ENCODE results near the gene EEF2K.

Gene EEF2K

DNA sequence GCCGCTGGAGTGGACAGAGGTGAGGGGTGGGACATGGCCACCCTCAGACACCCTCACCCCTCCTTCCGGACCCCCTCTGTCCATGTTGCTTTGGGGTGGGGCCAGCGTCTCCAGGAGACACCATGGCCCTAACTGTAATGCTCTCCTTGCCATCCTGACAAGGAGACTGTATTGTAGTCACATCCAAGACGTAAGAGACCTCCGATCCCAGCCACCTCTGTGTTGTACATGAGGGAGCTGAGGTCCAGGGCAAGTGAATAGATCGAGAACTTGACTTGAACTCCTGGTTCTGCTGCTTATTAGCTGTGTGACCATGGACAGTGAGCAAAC lies 121.3 kb downstream of the EEF2K start:
- H3K9me3 ChIP-seq (ENCODE audit: control insufficient read depth, low read length) = no peaks in the 10 kb centered on the region
- no peaks in the 10 kb centered on the region for H3K27me3 ChIP-seq (ENCODE audit: control insufficient read depth, insufficient read depth, low read length)
- no peaks in the 10 kb centered on the region for H3K4me1 ChIP-seq (ENCODE audit: control insufficient read depth, insufficient read depth, low read length)
- no peak overlapping the region for H3K9ac ChIP-seq (ENCODE audit: low read length)
- peaks cover 14% of the 10 kb centered on the region for H3K36me3 ChIP-seq (ENCODE audit: control insufficient read depth, insufficient read depth, low read length)
- no peak overlapping the region for H3K4me3 ChIP-seq (ENCODE audit: low read length)

DNA sequence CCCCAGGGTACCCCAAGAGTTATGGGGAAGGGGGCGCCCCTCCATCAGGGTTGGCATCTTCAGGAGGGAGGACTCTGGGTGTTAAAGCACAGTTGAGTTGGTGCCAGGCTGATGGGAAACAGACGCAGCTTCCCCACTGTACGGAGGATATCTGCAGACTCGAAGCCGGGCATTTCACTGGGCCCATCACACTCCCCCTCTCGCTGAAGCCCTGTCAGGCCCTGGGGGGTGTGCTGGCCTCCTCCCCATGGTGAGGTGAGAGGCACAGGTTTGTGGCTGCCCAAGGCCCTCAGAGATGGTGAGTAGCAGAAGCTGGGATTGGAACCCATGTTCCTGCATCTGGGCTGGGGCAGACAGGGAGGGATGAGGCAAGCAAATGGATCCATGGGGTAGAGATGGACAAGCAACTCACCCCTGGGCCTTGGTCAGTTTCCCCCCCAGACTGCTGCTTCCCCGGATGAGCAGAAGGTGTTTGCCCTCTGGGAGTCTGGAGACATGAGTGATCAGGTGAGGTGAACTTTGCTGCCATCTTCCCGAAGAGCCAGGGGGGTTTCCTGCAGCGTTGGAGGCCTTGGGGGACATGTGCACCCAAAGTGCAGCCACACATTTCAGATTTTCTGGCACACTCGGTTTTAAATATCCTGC lies 122.1 kb downstream of the EEF2K start:
- H3K9me3 ChIP-seq (ENCODE audit: control insufficient read depth, low read length) = no peaks in the 10 kb centered on the region
- H3K9ac ChIP-seq (ENCODE audit: low read length) = no peak overlapping the region
- H3K4me3 ChIP-seq (ENCODE audit: low read length) = no peak overlapping the region
- no peaks in the 10 kb centered on the region for H3K27me3 ChIP-seq (ENCODE audit: control insufficient read depth, insufficient read depth, low read length)
- H3K36me3 ChIP-seq (ENCODE audit: control insufficient read depth, insufficient read depth, low read length) = peaks cover 14% of the 10 kb centered on the region
- H3K4me1 ChIP-seq (ENCODE audit: control insufficient read depth, insufficient read depth, low read length) = no peaks in the 10 kb centered on the region

DNA sequence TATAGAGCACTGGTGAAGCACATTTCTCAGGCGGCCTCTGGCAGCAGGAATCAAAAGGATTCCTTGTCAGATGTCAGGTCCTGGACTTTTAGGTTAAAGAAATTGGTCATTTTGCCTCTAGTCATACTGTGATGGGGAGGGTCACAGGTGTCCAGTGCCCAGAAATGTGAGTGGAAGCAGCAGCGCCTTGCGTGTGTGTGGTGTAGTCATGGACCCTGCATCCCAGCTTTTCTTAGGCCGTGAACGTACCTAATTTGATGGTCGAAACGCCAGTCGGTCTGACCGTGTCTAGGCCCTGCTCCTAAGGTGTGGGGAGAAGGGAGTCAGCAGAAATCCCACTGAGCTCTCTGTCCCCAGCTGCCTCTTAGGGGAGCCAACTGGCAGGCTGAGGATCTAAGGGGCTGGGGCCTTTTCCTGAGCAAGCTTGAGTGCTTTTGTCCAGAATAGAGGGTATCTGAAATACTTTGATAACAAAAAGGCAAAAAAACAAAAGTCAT lies 123.2 kb downstream of the EEF2K start:
- H3K9me3 ChIP-seq (ENCODE audit: control insufficient read depth, low read length) = no peaks in the 10 kb centered on the region
- H3K4me1 ChIP-seq (ENCODE audit: control insufficient read depth, insufficient read depth, low read length) = no peaks in the 10 kb centered on the region
- no peak overlapping the region for H3K4me3 ChIP-seq (ENCODE audit: low read length)
- no peak overlapping the region for H3K9ac ChIP-seq (ENCODE audit: low read length)
- peaks cover 17% of the 10 kb centered on the region for H3K36me3 ChIP-seq (ENCODE audit: control insufficient read depth, insufficient read depth, low read length)
- H3K27me3 ChIP-seq (ENCODE audit: control insufficient read depth, insufficient read depth, low read length) = no peaks in the 10 kb centered on the region

DNA sequence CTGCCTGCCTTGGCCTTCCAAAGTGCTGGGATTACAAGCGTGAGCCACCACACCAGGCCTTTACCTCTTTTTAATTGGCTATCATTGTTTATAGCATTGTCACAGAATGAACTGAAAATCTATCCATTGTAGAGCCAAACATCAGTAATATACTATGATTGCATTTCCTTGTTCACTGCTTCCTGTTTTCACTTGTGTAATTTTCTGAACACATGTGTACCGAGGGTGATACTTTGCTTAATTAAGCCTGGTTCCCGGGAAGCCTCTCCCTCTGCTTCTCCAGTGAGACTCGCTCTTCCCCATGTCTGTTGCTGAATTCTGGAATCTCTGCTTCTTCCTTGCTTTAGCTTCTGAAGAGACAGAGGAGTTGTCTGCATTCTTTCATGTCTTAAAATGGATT lies 124.2 kb downstream of the EEF2K start:
- Histone ChIP-seq H3K4me1 (ENCODE audit: control insufficient read depth, insufficient read depth, low read length) (no peaks in the 10 kb centered on the region), H3K36me3 (ENCODE audit: control insufficient read depth, insufficient read depth, low read length) (peaks cover 9% of the 10 kb centered on the region), H3K9me3 (ENCODE audit: control insufficient read depth, low read length) (no peaks in the 10 kb centered on the region), H3K27me3 (ENCODE audit: control insufficient read depth, insufficient read depth, low read length) (no peaks in the 10 kb centered on the region), H3K9ac (ENCODE audit: low read length) (no peak overlapping the region), H3K4me3 (ENCODE audit: low read length) (no peak overlapping the region)

DNA sequence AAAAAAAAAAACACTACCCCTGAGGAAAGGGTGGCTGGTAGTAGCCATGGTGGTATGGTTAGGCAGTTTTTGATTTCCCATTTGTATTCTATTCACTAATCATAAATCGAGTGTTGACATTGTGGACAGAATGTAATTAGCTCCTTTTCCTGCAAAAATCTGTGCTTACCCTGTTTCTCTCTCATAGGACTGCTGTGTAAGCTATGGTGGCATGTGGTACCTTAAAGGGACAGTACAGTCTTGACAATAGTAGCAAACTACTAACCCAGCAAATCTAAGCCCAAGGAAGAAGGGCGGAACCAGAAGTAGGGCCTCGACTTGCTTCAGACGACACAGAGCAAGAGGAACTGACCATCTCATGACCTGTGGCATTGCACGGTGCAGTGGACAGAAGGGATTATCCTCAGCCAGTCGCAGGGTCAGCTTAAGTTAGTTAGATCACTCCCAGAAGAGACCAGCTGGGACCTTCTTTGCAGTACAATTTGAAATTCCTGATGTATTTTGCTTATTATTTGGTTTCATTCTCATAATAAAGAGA lies 127.4 kb downstream of the EEF2K start:
- Histone ChIP-seq H3K4me1 (ENCODE audit: control insufficient read depth, insufficient read depth, low read length) (no peaks in the 10 kb centered on the region), H3K27me3 (ENCODE audit: control insufficient read depth, insufficient read depth, low read length) (no peaks in the 10 kb centered on the region), H3K36me3 (ENCODE audit: control insufficient read depth, insufficient read depth, low read length) (peaks cover 4% of the 10 kb centered on the region), H3K9ac (ENCODE audit: low read length) (no peak overlapping the region), H3K9me3 (ENCODE audit: control insufficient read depth, low read length) (peaks cover 8% of the 10 kb centered on the region), H3K4me3 (ENCODE audit: low read length) (no peak overlapping the region)

DNA sequence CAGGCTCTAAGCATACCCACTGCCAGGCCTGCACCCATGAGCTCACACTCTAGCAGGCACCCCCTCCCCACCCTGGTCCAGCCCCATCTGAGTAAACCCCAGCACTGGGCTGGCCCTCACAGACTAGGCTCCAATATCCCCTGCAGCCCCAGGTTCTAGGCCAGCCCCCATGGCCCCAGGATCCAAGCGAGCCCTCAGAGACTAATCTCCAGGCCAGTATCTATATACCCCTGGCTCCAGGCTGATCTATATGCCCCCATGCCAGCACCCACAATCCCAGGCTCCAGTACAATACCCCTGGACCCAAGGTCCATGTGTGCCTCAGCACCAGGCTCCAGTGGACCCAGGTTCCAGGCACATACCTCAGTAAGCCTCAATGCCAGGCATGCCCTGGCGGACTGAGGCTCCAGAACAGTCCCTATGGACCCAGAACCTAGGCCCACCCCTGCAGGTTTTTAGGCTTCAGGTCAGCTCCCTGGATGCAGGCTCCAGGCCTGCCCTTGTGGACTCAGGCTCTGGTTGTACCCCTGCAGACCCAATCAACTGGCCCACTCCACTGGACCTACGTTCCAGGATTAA lies 129.7 kb downstream of the EEF2K start:
- peaks cover 8% of the 10 kb centered on the region for H3K9me3 ChIP-seq (ENCODE audit: control insufficient read depth, low read length)
- H3K9ac ChIP-seq (ENCODE audit: low read length) = no peak overlapping the region
- H3K4me3 ChIP-seq (ENCODE audit: low read length) = no peak overlapping the region
- no peaks in the 10 kb centered on the region for H3K27me3 ChIP-seq (ENCODE audit: control insufficient read depth, insufficient read depth, low read length)
- no peaks in the 10 kb centered on the region for H3K4me1 ChIP-seq (ENCODE audit: control insufficient read depth, insufficient read depth, low read length)
- peaks cover 4% of the 10 kb centered on the region for H3K36me3 ChIP-seq (ENCODE audit: control insufficient read depth, insufficient read depth, low read length)

DNA sequence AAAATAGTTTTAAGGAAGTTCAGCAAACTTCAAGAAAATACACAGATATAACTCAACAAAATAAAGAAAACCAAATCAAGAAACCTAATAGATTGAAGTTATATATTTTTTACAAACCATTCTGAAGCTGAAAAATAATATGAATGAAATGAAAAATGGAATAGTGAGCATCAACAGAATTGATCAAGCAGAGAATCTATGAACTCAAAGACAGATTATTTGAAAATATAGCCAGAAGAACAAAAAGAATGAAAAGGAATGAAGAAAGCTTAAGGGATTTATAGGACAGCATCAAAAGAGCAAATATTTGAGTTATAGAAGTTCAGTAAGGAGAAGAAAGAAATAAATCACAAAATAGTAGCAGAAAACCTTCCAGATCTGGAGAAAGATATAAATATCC lies 130.5 kb downstream of the EEF2K start:
- Histone ChIP-seq H3K36me3 (ENCODE audit: control insufficient read depth, insufficient read depth, low read length) (peaks cover 4% of the 10 kb centered on the region), H3K4me1 (ENCODE audit: control insufficient read depth, insufficient read depth, low read length) (no peaks in the 10 kb centered on the region), H3K9ac (ENCODE audit: low read length) (no peak overlapping the region), H3K27me3 (ENCODE audit: control insufficient read depth, insufficient read depth, low read length) (no peaks in the 10 kb centered on the region), H3K4me3 (ENCODE audit: low read length) (no peak overlapping the region), H3K9me3 (ENCODE audit: control insufficient read depth, low read length) (peaks cover 8% of the 10 kb centered on the region)

DNA sequence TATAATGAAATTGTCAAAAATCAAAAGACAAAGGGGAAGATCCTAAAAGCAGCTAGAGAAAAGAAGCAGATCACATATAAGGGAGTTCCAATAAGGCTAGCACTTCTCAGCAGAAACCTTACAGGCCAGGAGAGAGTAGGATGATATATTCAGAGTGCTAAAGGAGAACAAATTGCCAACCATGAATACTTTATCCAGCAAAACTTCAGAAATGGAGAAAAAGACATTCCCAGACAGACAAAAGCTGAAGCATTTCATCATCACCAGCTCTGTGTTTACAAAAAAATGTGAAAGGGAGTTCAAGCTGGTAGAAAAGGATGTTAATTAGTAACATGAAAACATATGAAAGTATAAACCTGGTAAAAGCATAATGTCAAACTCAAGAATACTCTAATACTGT lies 131.0 kb downstream of the EEF2K start:
- H3K9ac ChIP-seq (ENCODE audit: low read length) = no peak overlapping the region
- H3K9me3 ChIP-seq (ENCODE audit: control insufficient read depth, low read length) = peaks cover 8% of the 10 kb centered on the region
- H3K27me3 ChIP-seq (ENCODE audit: control insufficient read depth, insufficient read depth, low read length) = no peaks in the 10 kb centered on the region
- peaks cover 4% of the 10 kb centered on the region for H3K36me3 ChIP-seq (ENCODE audit: control insufficient read depth, insufficient read depth, low read length)
- no peak overlapping the region for H3K4me3 ChIP-seq (ENCODE audit: low read length)
- no peaks in the 10 kb centered on the region for H3K4me1 ChIP-seq (ENCODE audit: control insufficient read depth, insufficient read depth, low read length)

DNA sequence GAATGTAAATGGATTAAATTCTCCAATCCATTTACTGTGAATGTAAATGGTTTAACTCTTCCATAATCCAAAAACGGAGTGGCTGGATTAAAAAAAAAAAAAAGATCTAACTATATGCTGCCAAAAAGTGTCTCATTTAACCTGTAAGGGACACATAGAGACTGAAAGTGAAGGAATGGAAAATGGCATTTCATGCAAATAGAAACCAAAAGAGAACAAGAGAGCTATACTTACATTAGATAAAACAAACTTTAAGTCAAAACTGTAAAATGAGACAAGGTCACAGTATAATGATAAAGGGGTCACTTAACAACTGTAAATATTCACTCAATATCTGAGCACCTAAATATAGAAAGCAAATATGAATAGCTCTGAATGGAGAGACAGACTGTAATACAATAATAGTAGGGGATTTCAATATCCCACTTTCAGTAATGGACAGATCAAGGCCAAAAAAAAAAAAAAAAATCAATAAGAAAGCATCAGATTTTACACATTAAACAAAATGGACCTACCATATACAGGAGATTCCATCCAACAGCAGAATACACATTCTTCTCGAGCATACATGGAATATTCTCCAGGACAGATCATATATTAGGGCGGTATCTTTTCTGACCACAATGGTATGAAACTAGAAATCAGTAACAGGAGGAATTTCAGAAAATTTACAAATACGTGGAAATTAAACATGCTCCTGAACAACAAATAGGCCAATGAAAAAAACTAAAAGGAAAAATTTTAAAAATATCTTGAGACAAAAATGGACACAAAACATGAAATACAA lies 132.0 kb downstream of the EEF2K start:
- Histone ChIP-seq H3K9me3 (ENCODE audit: control insufficient read depth, low read length) (peaks cover 8% of the 10 kb centered on the region), H3K4me3 (ENCODE audit: low read length) (no peak overlapping the region), H3K4me1 (ENCODE audit: control insufficient read depth, insufficient read depth, low read length) (no peaks in the 10 kb centered on the region), H3K9ac (ENCODE audit: low read length) (no peak overlapping the region), H3K27me3 (ENCODE audit: control insufficient read depth, insufficient read depth, low read length) (no peaks in the 10 kb centered on the region), H3K36me3 (ENCODE audit: control insufficient read depth, insufficient read depth, low read length) (peaks cover 4% of the 10 kb centered on the region)

All from mucosa of stomach (tissue), 1 donor.